Measurements from ENCODE around the gene P2RY2.
"Not testable (repeated sequence)": the region's sequence is repeated elsewhere in the genome, so short reads cannot be mapped to it uniquely, and the experiment has no call there.

P2RY2 gene

GRCh38 chr11:73270855-73271477, 52.9 kb downstream of the P2RY2 start:
- H3K4me3 ChIP-seq (ENCODE audit: low read depth, low read length), result peak overlapping the region; percentile 65
- no peak for DNase-seq
- H3K4me1 ChIP-seq, result peaks cover 51% of the 10 kb centered on the region

GRCh38 chr11:73271478-73271865, 53.4 kb downstream of the P2RY2 start:
- Histone ChIP-seq H3K36me3 (peaks cover 17% of the 10 kb centered on the region), H3K4me3 (ENCODE audit: low read depth, low read length) (peak overlapping the region; percentile 65), H3K4me1 (peaks cover 46% of the 10 kb centered on the region)
- not testable (repeated sequence) for DNase-seq, H3K9me3 ChIP-seq, H3K27me3 ChIP-seq

More at GRCh38 chr11:73270855-73271477, 52.9 kb downstream of the P2RY2 start:
- no peaks in the 10 kb centered on the region for H3K27me3 ChIP-seq
- H3K36me3 ChIP-seq, result peaks cover 12% of the 10 kb centered on the region
- TF ChIP-seq CTCF (IDR thresholded peaks at IDR 0.05; ENCODE audit: low read depth, low read length), result no peak
- H3K9me3 ChIP-seq, result no peaks in the 10 kb centered on the region

- H3K27me3 ChIP-seq, result no peaks in the 10 kb centered on the region
- H3K4me1 ChIP-seq, result peaks cover 39% of the 10 kb centered on the region
- no peaks in the 10 kb centered on the region for H3K9me3 ChIP-seq
- DNase-seq, result peak; percentile 92
- H3K4me3 ChIP-seq (ENCODE audit: low read depth, low read length), result peak within 1 kb of the TSS; percentile 65
- no peak for TF ChIP-seq CTCF (IDR thresholded peaks at IDR 0.05; ENCODE audit: low read depth, low read length)
- H3K36me3 ChIP-seq, result peaks cover 24% of the 10 kb centered on the region
Observed at GRCh38 chr11:73271936-73272679, 54.0 kb downstream of the P2RY2 start, which contains the start of gene P2RY6. TSS of gene P2RY6 (plus strand) at chr11:73272338. CDS start at chr11:73296519, 24,181 bp downstream.

DNA sequence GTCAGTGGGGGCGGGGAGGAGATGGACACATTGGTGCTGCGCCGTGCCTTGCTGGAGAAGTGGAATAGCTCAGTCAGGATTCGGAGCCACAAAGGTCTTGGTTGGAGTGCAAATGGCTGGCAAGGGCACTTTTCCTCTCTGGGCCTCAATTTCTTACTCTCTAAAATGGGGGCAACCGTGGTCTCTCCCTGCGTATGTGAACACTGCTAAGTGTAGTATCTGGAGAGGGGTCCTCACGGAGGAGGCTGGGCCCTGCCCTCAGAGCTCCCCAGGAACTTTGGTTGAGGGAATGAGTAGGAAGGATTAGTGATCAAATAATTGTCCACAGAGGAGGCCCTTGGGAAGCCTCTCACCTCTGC, 54.6 kb downstream of the P2RY2 start:
- DNase-seq, result no peak
- TF ChIP-seq CTCF (IDR thresholded peaks at IDR 0.05; ENCODE audit: low read depth, low read length), result no peak
- Histone ChIP-seq H3K27me3 (no peaks in the 10 kb centered on the region), H3K36me3 (peaks cover 29% of the 10 kb centered on the region), H3K9me3 (no peaks in the 10 kb centered on the region), H3K4me3 (ENCODE audit: low read depth, low read length) (peak overlapping the region; percentile 65), H3K4me1 (peaks cover 38% of the 10 kb centered on the region)

DNA sequence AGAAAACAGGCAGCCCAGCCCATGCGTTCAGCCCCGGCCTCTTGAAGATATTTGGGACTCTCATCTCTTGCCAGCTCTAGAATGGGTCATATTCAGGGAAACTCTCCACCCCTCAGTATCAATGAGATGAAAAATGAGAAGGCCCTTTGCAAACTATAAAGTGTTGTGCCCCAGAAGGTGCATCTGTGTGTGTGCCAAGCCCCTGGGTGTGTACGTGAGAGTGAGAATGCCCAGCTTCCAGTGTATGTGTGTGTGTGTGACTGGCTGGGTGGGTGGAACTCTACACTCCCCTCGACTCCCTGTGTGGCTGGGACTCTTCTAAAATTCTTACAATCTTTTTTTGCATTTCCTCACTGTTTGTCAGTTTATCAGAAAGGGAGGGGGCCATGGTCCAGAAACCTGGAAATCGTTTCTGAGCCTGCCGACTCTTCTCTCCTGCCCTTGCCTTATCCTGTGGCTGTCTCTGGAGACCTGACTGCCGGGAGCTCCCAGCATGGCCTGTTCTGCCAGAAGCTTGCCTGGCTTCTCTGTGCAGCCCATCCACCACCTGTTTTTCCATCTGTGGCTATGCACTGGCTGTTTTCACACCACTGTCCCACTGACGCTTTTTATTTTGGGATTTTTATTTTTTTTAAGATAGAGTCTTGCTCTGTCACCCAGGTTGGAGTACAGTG, 55.3 kb downstream of the P2RY2 start:
- Histone ChIP-seq H3K36me3 (peaks cover 33% of the 10 kb centered on the region), H3K4me3 (ENCODE audit: low read depth, low read length) (peak overlapping the region; percentile 65), H3K9me3 (no peaks in the 10 kb centered on the region), H3K4me1 (peaks cover 38% of the 10 kb centered on the region), H3K27me3 (no peaks in the 10 kb centered on the region)
- no peak for TF ChIP-seq CTCF (IDR thresholded peaks at IDR 0.05; ENCODE audit: low read depth, low read length)
- DNase-seq, result peak; percentile 85

DNA sequence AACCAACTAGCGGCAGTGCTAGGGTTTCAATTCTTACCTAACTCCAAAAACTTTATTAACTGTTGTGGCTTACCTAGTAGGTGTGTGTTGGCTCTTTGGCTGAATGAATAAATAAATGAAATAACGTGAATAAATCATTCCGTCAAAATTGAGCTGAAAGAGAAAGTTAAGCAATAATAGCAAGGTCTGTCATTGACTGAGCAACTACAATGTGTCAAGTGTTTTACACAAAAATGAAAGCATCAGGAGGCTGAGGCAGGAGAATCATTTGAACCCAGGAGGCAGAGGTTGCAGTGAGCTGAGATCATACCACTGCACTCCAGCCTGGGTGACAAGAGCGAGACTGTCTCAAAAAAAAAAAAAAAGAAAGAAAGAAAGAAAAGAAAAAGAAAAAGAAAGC, 56.1 kb downstream of the P2RY2 start:
- not testable (repeated sequence) for DNase-seq, H3K27me3 ChIP-seq, H3K9me3 ChIP-seq
- Histone ChIP-seq H3K4me3 (ENCODE audit: low read depth, low read length) (peak overlapping the region; percentile 65), H3K36me3 (peaks cover 36% of the 10 kb centered on the region), H3K4me1 (peaks cover 32% of the 10 kb centered on the region)
